Astrocyte of the spinal cord (primary cell): Measurements from ENCODE around the gene KDM4C.

Experiments used
- DNase-seq: peaks from one replicate; pipeline ENCODE4 v3.0.0; 2011; ENCODE audit warnings: low read depth, low spot score
- H3K4me3 ChIP-seq: 2 replicates; pipeline ENCODE4 v1.5.1; 2011; ENCODE audit warnings: low read depth, mild to moderate bottlenecking, low read length, moderate library complexity
- in situ Hi-C: cut with HindIII; loops from 2 replicates; pipeline ENCODE4 v1.10.0; 2017; ENCODE audit warnings: low sequenced_read_pairs
- TF ChIP-seq, protein P1 (sequence below): IDR thresholded peaks from 2 replicates; pipeline ENCODE4 v1.5.1; 2012; ENCODE audit warnings: low read depth, mild to moderate bottlenecking, low read length, inconsistent platforms

Gene KDM4C

DNA sequence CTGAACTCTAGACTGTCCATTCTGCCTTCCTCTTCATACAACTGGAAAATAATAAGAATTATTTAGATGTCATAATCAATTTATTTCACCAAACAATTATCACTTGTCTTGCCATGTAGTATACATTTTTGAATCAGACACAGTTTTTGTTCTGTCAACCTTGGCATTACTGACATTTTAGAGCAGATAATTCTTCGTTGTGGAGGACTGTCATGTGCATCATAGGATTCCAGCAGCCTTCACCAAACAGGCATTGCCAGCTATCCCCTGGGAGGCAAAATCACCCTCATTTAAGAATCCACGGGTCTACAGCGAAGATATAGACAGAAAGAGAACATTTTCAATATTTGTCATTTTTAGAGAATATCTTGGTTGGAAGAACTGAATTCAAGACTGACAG lies 293.9 kb downstream of the KDM4C start:
- DNase-seq, result no peak
- TF ChIP-seq, protein P1, sequence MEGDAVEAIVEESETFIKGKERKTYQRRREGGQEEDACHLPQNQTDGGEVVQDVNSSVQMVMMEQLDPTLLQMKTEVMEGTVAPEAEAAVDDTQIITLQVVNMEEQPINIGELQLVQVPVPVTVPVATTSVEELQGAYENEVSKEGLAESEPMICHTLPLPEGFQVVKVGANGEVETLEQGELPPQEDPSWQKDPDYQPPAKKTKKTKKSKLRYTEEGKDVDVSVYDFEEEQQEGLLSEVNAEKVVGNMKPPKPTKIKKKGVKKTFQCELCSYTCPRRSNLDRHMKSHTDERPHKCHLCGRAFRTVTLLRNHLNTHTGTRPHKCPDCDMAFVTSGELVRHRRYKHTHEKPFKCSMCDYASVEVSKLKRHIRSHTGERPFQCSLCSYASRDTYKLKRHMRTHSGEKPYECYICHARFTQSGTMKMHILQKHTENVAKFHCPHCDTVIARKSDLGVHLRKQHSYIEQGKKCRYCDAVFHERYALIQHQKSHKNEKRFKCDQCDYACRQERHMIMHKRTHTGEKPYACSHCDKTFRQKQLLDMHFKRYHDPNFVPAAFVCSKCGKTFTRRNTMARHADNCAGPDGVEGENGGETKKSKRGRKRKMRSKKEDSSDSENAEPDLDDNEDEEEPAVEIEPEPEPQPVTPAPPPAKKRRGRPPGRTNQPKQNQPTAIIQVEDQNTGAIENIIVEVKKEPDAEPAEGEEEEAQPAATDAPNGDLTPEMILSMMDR, result no peak
- H3K4me3 ChIP-seq, result no peak overlapping the region
- in situ Hi-C loops, result no loop called here

DNA sequence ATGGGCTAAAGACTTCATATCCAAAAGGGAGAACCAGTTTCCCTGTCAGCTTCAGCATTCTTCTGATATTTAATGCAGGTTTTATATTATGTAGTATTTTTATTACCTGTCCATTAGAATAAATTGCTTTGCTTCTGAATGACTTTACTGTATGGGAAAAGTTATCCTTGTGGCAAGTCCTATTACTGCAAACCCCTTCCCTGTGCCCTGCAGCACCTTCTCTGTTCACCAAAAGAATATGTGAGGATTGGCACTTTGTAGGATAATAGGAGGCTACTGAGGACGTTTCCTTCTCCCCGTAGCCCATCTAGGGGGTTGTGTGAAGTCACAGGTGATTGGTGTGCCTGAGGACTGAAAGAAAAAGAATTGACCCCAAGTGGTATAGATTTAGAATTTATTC lies 296.1 kb downstream of the KDM4C start:
- DNase-seq, result no peak
- TF ChIP-seq, protein P1, result no peak
- H3K4me3 ChIP-seq, result no peak overlapping the region
- in situ Hi-C loops, result no loop called here

DNA sequence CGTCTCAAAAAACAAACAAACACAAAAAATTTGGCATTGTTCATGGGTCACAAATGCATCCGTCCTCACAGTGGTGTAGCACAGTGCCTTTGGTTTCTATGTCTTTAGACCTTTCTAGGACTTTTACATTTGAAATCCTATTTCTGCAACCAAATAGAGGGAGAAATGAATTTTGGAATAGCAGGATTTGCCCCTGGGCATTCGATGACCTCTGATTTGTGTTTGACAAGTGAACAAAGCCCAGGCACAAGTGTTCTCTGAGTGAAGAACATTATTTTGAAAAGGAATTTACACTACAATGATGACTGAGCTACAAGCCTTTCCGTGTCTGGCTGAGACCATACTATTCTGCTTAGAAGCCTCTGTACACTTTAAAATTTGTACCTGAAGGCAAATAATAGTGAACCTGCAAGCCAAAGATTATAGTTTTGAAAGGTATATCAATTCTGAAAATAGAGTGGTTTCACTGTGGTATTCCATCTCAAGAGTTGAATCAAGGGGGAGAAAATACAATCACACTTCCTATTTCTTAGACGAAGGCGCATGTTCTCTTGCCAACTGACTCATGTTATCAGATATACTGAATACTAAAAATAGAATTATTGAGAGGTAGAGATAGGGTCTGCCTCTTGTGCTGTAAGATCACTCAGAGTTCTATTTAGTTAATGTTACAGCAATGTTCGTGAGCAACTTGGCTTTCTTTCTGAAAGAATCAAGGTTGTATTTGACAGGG lies 297.6 kb downstream of the KDM4C start:
- DNase-seq, result no peak
- in situ Hi-C loops, result no loop called here

DNA sequence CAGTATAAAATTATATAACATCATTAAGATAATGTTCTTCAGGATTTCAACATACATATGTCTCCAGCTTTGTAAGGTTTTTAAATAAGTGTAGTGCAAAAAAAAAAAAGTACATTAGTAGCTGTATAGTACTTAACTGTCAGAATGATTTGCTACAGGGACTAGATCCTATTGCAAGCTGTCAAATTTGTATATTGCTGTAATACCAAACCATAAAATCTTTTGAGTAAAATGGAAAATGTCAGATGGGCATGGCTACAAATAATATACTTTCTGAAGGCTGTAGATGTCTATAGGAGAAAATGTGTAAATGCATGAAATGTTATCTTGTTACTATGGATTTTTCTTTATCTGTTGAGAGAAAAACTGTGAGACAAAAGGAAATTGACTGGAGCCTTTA lies 298.5 kb downstream of the KDM4C start:
- TF ChIP-seq, protein P1, result no peak
- no peak overlapping the region for H3K4me3 ChIP-seq
- no peak for DNase-seq
- in situ Hi-C loops, result no loop called here

More for the DNA sequence above, 297.6 kb downstream of the KDM4C start:
- TF ChIP-seq, protein P1, result no peak
- H3K4me3 ChIP-seq, result no peak overlapping the region

DNA sequence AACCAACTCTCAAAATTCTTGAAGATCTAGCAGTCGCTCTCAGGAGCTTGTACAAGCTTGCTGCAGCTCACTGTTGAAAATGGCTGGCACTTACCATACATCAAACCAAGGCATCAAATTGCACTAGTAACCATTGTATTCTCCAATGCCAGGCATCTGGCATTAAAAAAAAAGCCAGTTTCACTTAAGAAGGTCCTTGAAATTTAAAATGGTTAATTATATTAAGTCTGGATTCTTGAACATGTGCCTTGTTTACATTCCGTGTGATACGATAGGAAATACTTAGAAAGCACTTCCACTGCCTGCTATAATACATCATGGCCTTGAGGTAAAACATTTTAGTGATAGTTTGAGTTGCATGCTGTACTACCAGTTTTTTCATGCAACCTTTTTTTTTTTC lies 300.7 kb downstream of the KDM4C start:
- DNase-seq, result peak; percentile 8
- TF ChIP-seq, protein P1, result no peak
- in situ Hi-C loops, result no loop called here
- H3K4me3 ChIP-seq, result no peak overlapping the region

DNA sequence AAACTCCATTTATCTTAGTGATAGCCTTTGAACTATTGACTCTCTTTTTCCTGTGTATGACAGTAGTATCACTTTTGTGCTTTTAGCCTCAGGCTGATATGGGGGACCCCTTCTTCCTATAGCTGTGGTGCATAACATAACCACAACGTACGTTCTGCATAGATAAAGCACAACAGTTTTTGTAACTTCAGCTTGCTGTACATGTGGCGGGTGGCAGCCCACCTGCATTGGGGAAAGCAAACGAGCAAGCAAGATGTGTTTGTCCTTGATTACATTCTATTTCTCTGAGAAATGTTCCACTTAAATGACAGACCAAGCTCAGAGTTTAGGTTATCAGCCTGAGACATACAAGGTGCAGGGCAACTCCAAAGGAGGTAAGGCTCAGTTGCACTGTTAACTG lies 309.4 kb downstream of the KDM4C start:
- no peak overlapping the region for H3K4me3 ChIP-seq
- in situ Hi-C loops, result no loop called here
- DNase-seq, result no peak
- TF ChIP-seq, protein P1, result no peak

DNA sequence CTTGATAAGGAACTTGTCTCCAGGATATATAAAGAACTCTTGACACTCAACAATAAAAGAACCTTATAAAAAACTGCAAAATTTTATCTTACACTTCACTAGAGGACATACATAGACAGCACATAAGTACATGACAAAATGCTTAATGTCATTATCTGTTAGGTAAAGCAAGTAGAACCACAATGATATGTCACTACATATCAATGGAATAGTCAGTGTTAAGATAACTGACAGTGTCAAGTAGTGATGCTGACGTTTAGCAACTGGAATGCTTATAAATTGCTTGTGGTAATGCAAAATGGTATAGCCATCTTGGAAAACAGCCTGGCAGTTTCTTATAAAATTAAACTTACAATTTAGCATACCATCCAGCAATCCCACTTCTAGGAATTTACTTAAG lies 314.1 kb downstream of the KDM4C start:
- in situ Hi-C loops, result no loop called here
- no peak for DNase-seq
- TF ChIP-seq, protein P1, result no peak
- no peak overlapping the region for H3K4me3 ChIP-seq
